Activated CD4-positive, alpha-beta T cell treated with anti-CD3 and anti-CD28 coated beads for 36 hours (primary cell): Measurements from ENCODE around the gene GRK2. TPM values are rescaled to one million over a fixed set of nuclear protein-coding genes. Genes with fewer than 3 reads are reported as not detected.

Experiments used
- ATAC-seq: fragments of 200-7000 bp; cut with Tn5 transposase; one replicate; pipeline ENCODE4 v1.10.0; 2021; ENCODE audit warnings: mild to moderate bottlenecking, moderate library complexity
- CTCF ChIA-PET: fragments of 350-600 bp; sonication (Branson Sonifier 250); formaldehyde crosslinking; loops from one replicate; lab custom pipeline; 2021; ENCODE audit warnings: antibody characterized with exemption; lab: Charles Lee
- POLR2A ChIA-PET: fragments of 350-600 bp; sonication (Branson Sonifier 250); formaldehyde crosslinking; loops from one replicate; lab custom pipeline; 2021; ENCODE audit warnings: antibody characterized with exemption, inconsistent platforms; lab: Charles Lee
- DNase-seq: peaks from one replicate; pipeline ENCODE4 v3.0.0-alpha.2; 2020
- H3K27ac Mint-ChIP-seq: one replicate; pipeline ENCODE4 v1.8.0; 2021; ENCODE audit warnings: mixed read lengths
- H3K27me3 Mint-ChIP-seq: one replicate; pipeline ENCODE4 v1.8.0; 2021; ENCODE audit warnings: mixed read lengths
- H3K36me3 Mint-ChIP-seq: one replicate; pipeline ENCODE4 v1.8.0; 2021; ENCODE audit warnings: low read depth, mixed read lengths
- H3K4me1 Mint-ChIP-seq: one replicate; pipeline ENCODE4 v1.8.0; 2021; ENCODE audit warnings: mixed read lengths
- H3K4me3 Mint-ChIP-seq: one replicate; pipeline ENCODE4 v1.8.0; 2021; ENCODE audit warnings: mild to moderate bottlenecking, moderate library complexity, mixed read lengths
- H3K9me3 Mint-ChIP-seq: one replicate; pipeline ENCODE4 v1.8.0; 2021; ENCODE audit warnings: low read depth, mixed read lengths
- intact Hi-C, 2 experiments: fragments of 100-400 bp; cut with DNase I in 1 of 2; cut with micrococcal nuclease in 1 of 2; formaldehyde crosslinking; loops; one replicate each; pipeline versions ENCODE4 v1.14.2 to v1.15.1; 2022 to 2024; cut with DNase I, micrococcal nuclease
- total RNA-seq, 2 experiments: library from RNA; stranded (reverse); gene quantifications; one replicate each; pipeline ENCODE4 v1.2.3, GENCODE V29; 2021

Gene GRK2
- total RNA-seq, 2 experiments from 2014 or later = 202 to 241 TPM

DNA sequence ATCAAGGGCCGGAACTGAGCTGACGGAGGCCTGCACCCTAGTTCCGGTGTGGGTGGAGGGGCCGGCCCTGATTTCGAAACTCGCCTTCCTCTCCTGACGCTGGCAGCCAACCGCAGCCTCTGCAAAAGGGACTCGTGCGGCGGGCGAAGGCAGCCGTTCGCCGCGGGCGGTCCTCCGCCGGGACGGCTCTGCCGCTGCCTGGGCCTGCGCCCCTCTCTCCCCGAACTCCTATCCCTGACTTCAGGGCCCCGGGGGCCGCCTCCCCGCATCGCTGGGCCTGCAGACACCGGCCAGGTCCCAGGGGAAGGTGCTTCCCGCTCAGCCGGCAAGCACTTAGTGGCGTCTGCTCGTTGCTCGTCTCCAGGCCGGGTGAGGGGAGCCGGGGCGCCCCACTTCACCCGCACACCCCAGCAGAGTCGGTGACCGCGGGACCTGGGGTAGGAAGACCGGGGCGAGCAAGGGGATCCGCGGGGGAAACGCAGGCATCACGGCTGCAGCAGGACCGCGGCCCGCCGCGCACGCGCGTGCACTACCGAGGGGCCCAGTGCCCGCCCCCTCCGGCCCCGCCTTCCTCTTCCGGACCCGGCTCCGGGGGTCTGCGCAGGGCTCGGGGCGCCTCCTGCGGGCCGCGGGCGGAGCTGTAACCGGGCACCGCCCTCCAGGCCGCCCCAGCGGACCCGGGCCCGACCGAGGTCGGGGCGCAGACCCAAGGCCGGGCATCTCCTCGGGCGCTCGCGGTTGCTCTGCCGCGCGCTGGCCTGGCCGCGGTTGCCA is 22.4 kb downstream of the GRK2 start:
- ChIA-PET POLR2A (interaction anchor here (0.6 to 2.2 kb wide), 8 partner anchors 12 to 1789 kb away, joined by 3 to 16 read pairs (median 6); partner anchors contain the start of gene SSH3), CTCF (interaction anchor here (0.6 to 1.9 kb wide), 14 partner anchors 10 to 639 kb away, joined by 3 to 10 read pairs (median 4); no protein-coding TSS in a partner anchor)
- ATAC-seq (peak; percentile 62), DNase-seq (peak; percentile 95)
- Mint-ChIP-seq H3K4me3 (peak overlapping the region; percentile 64), H3K9me3 (no peaks in the 10 kb centered on the region), H3K36me3 (peaks cover 50% of the 10 kb centered on the region), H3K27ac (peak overlapping the region; percentile 97), H3K4me1 (peaks cover 56% of the 10 kb centered on the region), H3K27me3 (no peaks in the 10 kb centered on the region)
- intact Hi-C loops = loop anchor here (1.0 to 5.0 kb wide), 17 partner anchors 11 to 672 kb away; partner anchors contain the start of genes CDK2AP2 (in 1 of the 2), GSTP1 (in 1 of the 2), KDM2A (in 1 of the 2) and LRFN4 (in 1 of the 2)

- POLR2A ChIA-PET = interaction anchor here (0.9 to 2.2 kb wide), 5 partner anchors 12 to 49 kb away, joined by 4 to 16 read pairs (median 9); partner anchors contain the start of gene SSH3
- H3K27me3 Mint-ChIP-seq = no peaks in the 10 kb centered on the region
- intact Hi-C loops = loop anchor here (1.0 to 5.0 kb wide), 11 partner anchors 28 to 672 kb away; partner anchors contain the start of genes CDK2AP2 (in 1 of the 2), GSTP1 (in 1 of the 2), KDM2A (in 1 of the 2) and LRFN4 (in 1 of the 2)
- CTCF ChIA-PET = interaction anchor here (0.7 to 1.9 kb wide), 4 partner anchors 22 to 639 kb away, joined by 3 to 9 read pairs (median 8); no protein-coding TSS in a partner anchor
- H3K4me3 Mint-ChIP-seq = peak within 1 kb of the TSS; percentile 87
- ATAC-seq (no peak), DNase-seq (no peak)
- H3K4me1 Mint-ChIP-seq = peaks cover 61% of the 10 kb centered on the region
- H3K9me3 Mint-ChIP-seq = no peaks in the 10 kb centered on the region
- H3K36me3 Mint-ChIP-seq = peaks cover 52% of the 10 kb centered on the region
- H3K27ac Mint-ChIP-seq = peak within 1 kb of the TSS; percentile 97
Measured at GRCh38 chr11:67289226-67289650, 23.0 kb downstream of the GRK2 start, which contains the start of gene ANKRD13D. TSS of gene ANKRD13D (plus strand) at chr11:67289303. CDS start at chr11:67289461, 158 bp downstream.

- DNase-seq (no peak), ATAC-seq (no peak)
- intact Hi-C loops = loop anchor here (1.0 to 5.0 kb wide), 11 partner anchors 27 to 673 kb away; partner anchors contain the start of genes CDK2AP2 (in 1 of the 2), GSTP1 (in 1 of the 2), KDM2A (in 1 of the 2) and LRFN4 (in 1 of the 2)
- peaks cover 61% of the 10 kb centered on the region for H3K4me1 Mint-ChIP-seq
- POLR2A ChIA-PET = interaction anchor here (0.9 to 2.0 kb wide), 4 partner anchors 22 to 50 kb away, joined by 3 to 9 read pairs (median 4); no protein-coding TSS in a partner anchor
- CTCF ChIA-PET = interaction anchor here (0.7 to 1.9 kb wide), 2 partner anchors 26 to 28 kb away, joined by 3 to 9 read pairs; no protein-coding TSS in a partner anchor
- peaks cover 48% of the 10 kb centered on the region for H3K36me3 Mint-ChIP-seq
- H3K4me3 Mint-ChIP-seq = peak overlapping the region; percentile 87
- peak overlapping the region; percentile 87 for H3K27ac Mint-ChIP-seq
- no peaks in the 10 kb centered on the region for H3K27me3 Mint-ChIP-seq
- no peaks in the 10 kb centered on the region for H3K9me3 Mint-ChIP-seq
Measured at GRCh38 chr11:67289651-67290479, 23.6 kb downstream of the GRK2 start.

- no peaks in the 10 kb centered on the region for H3K27me3 Mint-ChIP-seq
- CTCF ChIA-PET = interaction anchor here (1.1 to 1.2 kb wide), 3 partner anchors 19 to 60 kb away, joined by 3 to 4 read pairs (median 3); no protein-coding TSS in a partner anchor
- intact Hi-C loops = no loop called here
- no peak for ATAC-seq
- peaks cover 55% of the 10 kb centered on the region for H3K36me3 Mint-ChIP-seq
- POLR2A ChIA-PET = interaction anchor here (0.8 to 1.1 kb wide), 2 partner anchors 13 to 24 kb away, joined by 3 read pairs; no protein-coding TSS in a partner anchor
- no peak for DNase-seq
- H3K27ac Mint-ChIP-seq = peak overlapping the region; percentile 42
- H3K4me3 Mint-ChIP-seq = peak overlapping the region; percentile 87
- H3K9me3 Mint-ChIP-seq = no peaks in the 10 kb centered on the region
- H3K4me1 Mint-ChIP-seq = peaks cover 57% of the 10 kb centered on the region
Measured at GRCh38 chr11:67290801-67291200, 24.5 kb downstream of the GRK2 start.

- Mint-ChIP-seq H3K27me3 (no peaks in the 10 kb centered on the region), H3K4me1 (peaks cover 55% of the 10 kb centered on the region), H3K9me3 (peaks cover 7% of the 10 kb centered on the region), H3K27ac (peak overlapping the region; percentile 58), H3K4me3 (no peak overlapping the region), H3K36me3 (peaks cover 60% of the 10 kb centered on the region)
- ATAC-seq (no peak), DNase-seq (no peak)
- intact Hi-C loops = no loop called here
- ChIA-PET POLR2A (interaction anchor here (0.8 kb wide), 1 partner anchor 14 kb away, joined by 3 read pairs; no protein-coding TSS in a partner anchor), CTCF (interaction anchor here (0.6 to 1.2 kb wide), 4 partner anchors 20 to 832 kb away, joined by 3 to 4 read pairs (median 3); no protein-coding TSS in a partner anchor)
Measured at GRCh38 chr11:67291481-67292381, 25.5 kb downstream of the GRK2 start.

- intact Hi-C loops = no loop called here
- H3K36me3 Mint-ChIP-seq = peaks cover 58% of the 10 kb centered on the region
- H3K4me3 Mint-ChIP-seq = no peak overlapping the region
- no peaks in the 10 kb centered on the region for H3K27me3 Mint-ChIP-seq
- CTCF ChIA-PET = interaction anchor here (0.6 to 1.7 kb wide), 11 partner anchors 10 to 53 kb away, joined by 3 to 9 read pairs (median 4); partner anchors contain the start of gene SSH3
- peaks cover 10% of the 10 kb centered on the region for H3K9me3 Mint-ChIP-seq
- peak overlapping the region; percentile 58 for H3K27ac Mint-ChIP-seq
- DNase-seq = no peak
- POLR2A ChIA-PET = no interaction called here
- ATAC-seq = no peak
- peaks cover 49% of the 10 kb centered on the region for H3K4me1 Mint-ChIP-seq
Measured at GRCh38 chr11:67292671-67293070, 26.4 kb downstream of the GRK2 start.

DNA sequence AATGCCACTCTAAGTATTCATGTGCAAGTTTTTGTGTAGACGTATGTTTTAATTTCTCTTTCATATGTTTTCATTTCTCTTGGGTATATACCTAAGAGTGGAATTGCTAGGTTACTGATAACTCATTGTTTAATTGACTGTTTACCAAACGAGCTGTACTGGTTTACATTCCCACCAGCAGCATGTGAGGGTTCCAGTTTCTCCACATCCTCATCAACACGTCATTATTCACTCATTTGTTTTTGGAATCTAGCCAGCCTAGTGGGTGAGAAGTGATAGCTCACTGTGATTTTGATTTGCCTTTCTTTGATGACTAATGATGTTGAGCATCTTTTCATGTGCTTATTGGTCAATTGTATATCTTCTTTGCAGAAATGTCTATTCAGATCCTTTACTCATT is 26.8 kb downstream of the GRK2 start:
- H3K27ac Mint-ChIP-seq = peak overlapping the region; percentile 58
- peaks cover 10% of the 10 kb centered on the region for H3K9me3 Mint-ChIP-seq
- DNase-seq (no peak), ATAC-seq (peak; percentile 4)
- ChIA-PET POLR2A (no interaction called here), CTCF (interaction anchor here (0.6 to 1.7 kb wide), 13 partner anchors 10 to 52 kb away, joined by 3 to 9 read pairs (median 4); partner anchors contain the start of gene SSH3)
- H3K36me3 Mint-ChIP-seq = peaks cover 58% of the 10 kb centered on the region
- H3K27me3 Mint-ChIP-seq = no peaks in the 10 kb centered on the region
- intact Hi-C loops = no loop called here
- H3K4me1 Mint-ChIP-seq = peaks cover 45% of the 10 kb centered on the region
- H3K4me3 Mint-ChIP-seq = no peak overlapping the region

GRCh38 chr11:67295846-67296245 is 29.6 kb downstream of the GRK2 start:
- ChIA-PET CTCF (interaction anchor here (1.5 to 1.8 kb wide), 2 partner anchors 21 to 86 kb away, joined by 3 to 8 read pairs; no protein-coding TSS in a partner anchor), POLR2A (interaction anchor here (1.4 kb wide), 1 partner anchor 18 kb away, joined by 6 read pairs; no protein-coding TSS in a partner anchor)
- ATAC-seq = no peak
- Mint-ChIP-seq H3K9me3 (peaks cover 10% of the 10 kb centered on the region), H3K4me1 (peaks cover 38% of the 10 kb centered on the region), H3K27ac (no peak overlapping the region), H3K4me3 (no peak overlapping the region), H3K27me3 (no peaks in the 10 kb centered on the region), H3K36me3 (peaks cover 56% of the 10 kb centered on the region)
- intact Hi-C loops = no loop called here
- no peak for DNase-seq

DNA sequence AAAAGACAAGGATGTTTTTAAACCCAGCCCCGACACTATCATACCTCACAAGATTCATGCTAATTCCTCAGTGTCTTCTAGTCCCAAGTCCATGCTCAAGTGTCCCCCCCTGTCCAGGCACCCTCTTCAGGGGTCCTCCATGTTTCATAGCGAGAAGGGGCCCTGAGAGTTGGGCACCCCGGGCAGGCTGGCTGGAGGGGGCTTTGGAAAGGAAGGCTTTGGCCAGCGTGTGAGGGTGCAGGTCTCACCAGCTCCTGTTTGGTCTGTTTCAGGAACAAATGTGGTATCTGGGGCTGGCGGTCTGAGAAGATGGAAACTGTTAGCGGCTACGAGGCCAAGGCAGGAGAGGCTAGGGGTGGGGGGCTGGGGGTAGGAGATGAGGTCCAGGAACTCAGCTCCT is 32.5 kb downstream of the GRK2 start:
- Mint-ChIP-seq H3K9me3 (peaks cover 10% of the 10 kb centered on the region), H3K4me1 (peaks cover 18% of the 10 kb centered on the region), H3K4me3 (no peak overlapping the region), H3K27me3 (no peaks in the 10 kb centered on the region), H3K36me3 (peaks cover 47% of the 10 kb centered on the region), H3K27ac (peak overlapping the region; percentile 7)
- CTCF ChIA-PET = interaction anchor here (1.1 kb wide), 1 partner anchor 19 kb away, joined by 3 read pairs; no protein-coding TSS in a partner anchor
- DNase-seq (peak; percentile 2), ATAC-seq (no peak)
- intact Hi-C loops = no loop called here
- POLR2A ChIA-PET = interaction anchor here (0.6 kb wide), 1 partner anchor 8 kb away, joined by 3 read pairs; no protein-coding TSS in a partner anchor
